Measurements from ENCODE around the gene EVA1C. TPM values are rescaled to one million over a fixed set of nuclear protein-coding genes. Genes with fewer than 3 reads are reported as not detected.
"Not testable (repeated sequence)": the region's sequence is repeated elsewhere in the genome, so short reads cannot be mapped to it uniquely, and the experiment has no call there.

The EVA1C gene
- total RNA-seq, 1 donor from 2014 or later = 1.2 TPM

- no peak overlapping the region for H3K27ac Mint-ChIP-seq
Observed at GRCh38 chr21:32447224-32447623, 34.7 kb downstream of the EVA1C start.

GRCh38 chr21:32448803-32449594 lies 36.5 kb downstream of the EVA1C start:
- Mint-ChIP-seq H3K27ac (peak overlapping the region; percentile 38), H3K4me1 (peaks cover 3% of the 10 kb centered on the region), H3K36me3 (no peaks in the 10 kb centered on the region), H3K9me3 (peaks cover 4% of the 10 kb centered on the region), H3K4me3 (no peak overlapping the region), H3K27me3 (ENCODE audit: insufficient read depth, low read depth) (peaks cover 3% of the 10 kb centered on the region)
- no peak overlapping the region for H3K4me2 ChIP-seq
- no peaks in the 10 kb centered on the region for H3K79me2 ChIP-seq (ENCODE audit: low read depth)
- no peak for DNase-seq (ENCODE audit: low spot score)
- TF ChIP-seq EZH2phosphoT487 (IDR thresholded peaks at IDR 0.05) = no peak
- TF ChIP-seq CTCF (IDR thresholded peaks at IDR 0.05) = no peak
- TF ChIP-seq EZH2 (IDR thresholded peaks at IDR 0.05) = no peak
- no peaks in the 10 kb centered on the region for H4K20me1 ChIP-seq (ENCODE audit: low read depth)
- no peaks in the 10 kb centered on the region for H3K27me3 ChIP-seq
- H3K9me3 ChIP-seq (ENCODE audit: low read depth) = no peaks in the 10 kb centered on the region
- H2AFZ ChIP-seq (replicated peaks) = no peak overlapping the region
- H3K4me3 ChIP-seq = no peak overlapping the region
- no peaks in the 10 kb centered on the region for H3K36me3 ChIP-seq
- H3K9ac ChIP-seq = no peak overlapping the region
- no peak overlapping the region for H3K27ac ChIP-seq
- H3F3A ChIP-seq (ENCODE audit: low read depth) = no peaks in the 10 kb centered on the region
- no peaks in the 10 kb centered on the region for H3K4me1 ChIP-seq

More at GRCh38 chr21:32447224-32447623, 34.7 kb downstream of the EVA1C start:
- no peaks in the 10 kb centered on the region for H3K9me3 ChIP-seq (ENCODE audit: low read depth)
- no peaks in the 10 kb centered on the region for H3K36me3 ChIP-seq
- Mint-ChIP-seq H3K4me3 (no peak overlapping the region), H3K4me1 (peaks cover 3% of the 10 kb centered on the region), H3K9me3 (peaks cover 7% of the 10 kb centered on the region), H3K27me3 (ENCODE audit: insufficient read depth, low read depth) (peaks cover 6% of the 10 kb centered on the region), H3K36me3 (no peaks in the 10 kb centered on the region)
- H3K4me3 ChIP-seq = no peak overlapping the region
- no peaks in the 10 kb centered on the region for H3F3A ChIP-seq (ENCODE audit: low read depth)
- H3K27me3 ChIP-seq = no peaks in the 10 kb centered on the region
- H4K20me1 ChIP-seq (ENCODE audit: low read depth) = no peaks in the 10 kb centered on the region
- TF ChIP-seq CTCF (IDR thresholded peaks at IDR 0.05) (no peak), EZH2phosphoT487 (IDR thresholded peaks at IDR 0.05) (no peak), EZH2 (IDR thresholded peaks at IDR 0.05) (no peak)
- H3K27ac ChIP-seq = no peak overlapping the region
- no peaks in the 10 kb centered on the region for H3K79me2 ChIP-seq (ENCODE audit: low read depth)
- DNase-seq (ENCODE audit: low spot score) = no peak
- H3K4me1 ChIP-seq = no peaks in the 10 kb centered on the region
- no peak overlapping the region for H3K9ac ChIP-seq
- no peak overlapping the region for H3K4me2 ChIP-seq
- H2AFZ ChIP-seq (replicated peaks) = no peak overlapping the region

GRCh38 chr21:32450881-32451701 lies 38.6 kb downstream of the EVA1C start:
- not testable (repeated sequence) for H4K20me1 ChIP-seq (ENCODE audit: low read depth); H3K27ac ChIP-seq; H3K36me3 ChIP-seq; H3K9ac ChIP-seq; DNase-seq (ENCODE audit: low spot score); H3K4me3 ChIP-seq; H3K27me3 Mint-ChIP-seq (ENCODE audit: insufficient read depth, low read depth); H3K36me3 Mint-ChIP-seq; H3K79me2 ChIP-seq (ENCODE audit: low read depth); H3K27me3 ChIP-seq; H2AFZ ChIP-seq (replicated peaks); H3K4me2 ChIP-seq; H3K4me1 ChIP-seq; H3K9me3 ChIP-seq (ENCODE audit: low read depth); H3F3A ChIP-seq (ENCODE audit: low read depth); H3K4me1 Mint-ChIP-seq; H3K9me3 Mint-ChIP-seq; H3K4me3 Mint-ChIP-seq
- H3K27ac Mint-ChIP-seq = peak overlapping the region; percentile 29

- H3K9me3 ChIP-seq (ENCODE audit: low read depth); H3K27me3 Mint-ChIP-seq (ENCODE audit: insufficient read depth, low read depth); H3K4me1 Mint-ChIP-seq; H3K27ac ChIP-seq; H3K27ac Mint-ChIP-seq; H3F3A ChIP-seq (ENCODE audit: low read depth); H3K4me1 ChIP-seq; H3K9me3 Mint-ChIP-seq; H3K36me3 Mint-ChIP-seq; H3K36me3 ChIP-seq; H3K4me3 Mint-ChIP-seq; H3K4me2 ChIP-seq; H3K4me3 ChIP-seq; H3K9ac ChIP-seq; H3K79me2 ChIP-seq (ENCODE audit: low read depth); DNase-seq (ENCODE audit: low spot score); H4K20me1 ChIP-seq (ENCODE audit: low read depth); H2AFZ ChIP-seq (replicated peaks); H3K27me3 ChIP-seq: not testable (repeated sequence)
Observed at GRCh38 chr21:32452191-32452590, 39.7 kb downstream of the EVA1C start.

Data from neural progenitor cell (in vitro differentiated cells).